Activated T-helper 1 cell treated with Interleukin-2 at 50 U/mL for 16 hours (primary cell): ENCODE results near the gene ZMAT5.

Source experiments
- DNase-seq: peaks from one replicate; pipeline ENCODE4 v3.0.0-alpha.2; 2020; ENCODE audit warnings: low read depth

Gene ZMAT5

GRCh38 chr22:29753808-29754657, 12.8 kb downstream of the ZMAT5 start:
- no peak for DNase-seq

- no peak for DNase-seq
These were observed 15.1 kb downstream of the ZMAT5 start for GRCh38 chr22:29751669-29752068.

- no peak for DNase-seq
These were observed 16.0 kb downstream of the ZMAT5 start for GRCh38 chr22:29750559-29751538.

GRCh38 chr22:29750029-29750428, 16.8 kb downstream of the ZMAT5 start:
- no peak for DNase-seq

GRCh38 chr22:29748248-29748893, 18.4 kb downstream of the ZMAT5 start:
- DNase-seq = no peak

- DNase-seq = no peak
These were observed 19.0 kb downstream of the ZMAT5 start for GRCh38 chr22:29747832-29748231.

GRCh38 chr22:29744902-29745301, 21.9 kb downstream of the ZMAT5 start:
- DNase-seq = no peak

- DNase-seq = no peak
These were observed 24.5 kb downstream of the ZMAT5 start for GRCh38 chr22:29742326-29742725.

GRCh38 chr22:29741926-29742325, 24.9 kb downstream of the ZMAT5 start:
- no peak for DNase-seq

- DNase-seq = no peak
These were observed 26.6 kb downstream of the ZMAT5 start for GRCh38 chr22:29740216-29740615.

GRCh38 chr22:29739346-29739875, 27.4 kb downstream of the ZMAT5 start:
- DNase-seq = no peak

GRCh38 chr22:29738118-29738815, 28.5 kb downstream of the ZMAT5 start:
- no peak for DNase-seq

- no peak for DNase-seq
These were observed 29.3 kb downstream of the ZMAT5 start for GRCh38 chr22:29737251-29738117.

- DNase-seq = no peak
These were observed 31.4 kb downstream of the ZMAT5 start for GRCh38 chr22:29735416-29735815.

- no peak for DNase-seq
These were observed 32.0 kb downstream of the ZMAT5 start for GRCh38 chr22:29734838-29735237.

- no peak for DNase-seq
These were observed 32.4 kb downstream of the ZMAT5 start for GRCh38 chr22:29734406-29734805.

- no peak for DNase-seq
These were observed 33.2 kb downstream of the ZMAT5 start for GRCh38 chr22:29733362-29734201.

- DNase-seq = no peak
These were observed 33.9 kb downstream of the ZMAT5 start for GRCh38 chr22:29732883-29733282.

GRCh38 chr22:29731058-29731850, 35.6 kb downstream of the ZMAT5 start:
- no peak for DNase-seq
